ENCODE data around the gene RPTOR. TPM values are rescaled to one million over a fixed set of nuclear protein-coding genes. Genes with fewer than 3 reads are reported as not detected.

RPTOR gene
- total RNA-seq, 1 donor from 2014 or later = 53.7 TPM

- no peaks in the 10 kb centered on the region for H3K9me3 Mint-ChIP-seq
- H3K4me3 Mint-ChIP-seq = no peak overlapping the region
- H3K4me1 Mint-ChIP-seq = peaks cover 2% of the 10 kb centered on the region
- H3K27ac Mint-ChIP-seq = no peak overlapping the region
- H3K36me3 Mint-ChIP-seq = no peaks in the 10 kb centered on the region
- no peak for TF ChIP-seq CTCF (IDR thresholded peaks at IDR 0.05; ENCODE audit: unreplicated experiment)
- DNase-seq (ENCODE audit: low spot score in 2 of 2, unreplicated experiment in 2 of 2) = no peak
- H3K27me3 Mint-ChIP-seq (ENCODE audit: low read depth) = peaks cover 8% of the 10 kb centered on the region
These were observed 27.0 kb upstream of the RPTOR start for GRCh38 chr17:80517641-80518040.

- peaks cover 2% of the 10 kb centered on the region for H3K4me1 Mint-ChIP-seq
- H3K9me3 Mint-ChIP-seq = no peaks in the 10 kb centered on the region
- H3K27me3 Mint-ChIP-seq (ENCODE audit: low read depth) = peaks cover 6% of the 10 kb centered on the region
- no peak for TF ChIP-seq CTCF (IDR thresholded peaks at IDR 0.05; ENCODE audit: unreplicated experiment)
- H3K4me3 Mint-ChIP-seq = no peak overlapping the region
- no peak overlapping the region for H3K27ac Mint-ChIP-seq
- no peaks in the 10 kb centered on the region for H3K36me3 Mint-ChIP-seq
- DNase-seq (ENCODE audit: low spot score in 2 of 2, unreplicated experiment in 2 of 2) = no peak
These were observed 26.2 kb upstream of the RPTOR start for GRCh38 chr17:80518392-80518791.

GRCh38 chr17:80519091-80519781 is 25.4 kb upstream of the RPTOR start:
- H3K9me3 Mint-ChIP-seq = no peaks in the 10 kb centered on the region
- no peak overlapping the region for H3K27ac Mint-ChIP-seq
- no peaks in the 10 kb centered on the region for H3K36me3 Mint-ChIP-seq
- peaks cover 2% of the 10 kb centered on the region for H3K4me1 Mint-ChIP-seq
- no peak overlapping the region for H3K4me3 Mint-ChIP-seq
- H3K27me3 Mint-ChIP-seq (ENCODE audit: low read depth) = peaks cover 5% of the 10 kb centered on the region
- DNase-seq (ENCODE audit: low spot score in 2 of 2, unreplicated experiment in 2 of 2) = no peak
- TF ChIP-seq CTCF (IDR thresholded peaks at IDR 0.05; ENCODE audit: unreplicated experiment) = no peak

GRCh38 chr17:80520810-80521455 is 23.7 kb upstream of the RPTOR start:
- Mint-ChIP-seq H3K4me3 (no peak overlapping the region), H3K27ac (no peak overlapping the region)

GRCh38 chr17:80523054-80523744 is 21.4 kb upstream of the RPTOR start:
- Mint-ChIP-seq H3K9me3 (no peaks in the 10 kb centered on the region), H3K4me3 (no peak overlapping the region), H3K4me1 (peaks cover 2% of the 10 kb centered on the region), H3K27me3 (ENCODE audit: low read depth) (peaks cover 24% of the 10 kb centered on the region), H3K36me3 (no peaks in the 10 kb centered on the region), H3K27ac (no peak overlapping the region)
- no peak for DNase-seq (ENCODE audit: low spot score in 2 of 2, unreplicated experiment in 2 of 2)
- TF ChIP-seq CTCF (IDR thresholded peaks at IDR 0.05; ENCODE audit: unreplicated experiment) = no peak

More at GRCh38 chr17:80520810-80521455, 23.7 kb upstream of the RPTOR start:
- no peak for TF ChIP-seq CTCF (IDR thresholded peaks at IDR 0.05; ENCODE audit: unreplicated experiment)
- Mint-ChIP-seq H3K9me3 (no peaks in the 10 kb centered on the region), H3K36me3 (no peaks in the 10 kb centered on the region), H3K4me1 (peaks cover 2% of the 10 kb centered on the region), H3K27me3 (ENCODE audit: low read depth) (peaks cover 8% of the 10 kb centered on the region)
- DNase-seq (ENCODE audit: low spot score in 2 of 2, unreplicated experiment in 2 of 2) = no peak

Data from mesothelial cell of epicardium (in vitro differentiated cells).